ENCODE results near the gene MARK1.

GRCh38 chr1:220528679-220529501 is 954 bp downstream of the MARK1 start:
- TF ChIP-seq POLR2A (IDR thresholded peaks at IDR 0.05) (no peak), CTCF (IDR thresholded peaks at IDR 0.05) (no peak)
